WTC11 (cell line): ENCODE results near the gene SUPT16H.

Experiments
- ATF2 ChIP-seq: sonication (generic); formaldehyde crosslinking; IDR thresholded peaks from 2 replicates; pipeline ENCODE4 v1.8.1; 2022; ENCODE audit warnings: low read depth, missing genetic modification reagents, borderline replicate concordance
- CTCF ChIP-seq: fragments of 200-600 bp; IDR thresholded peaks from 2 replicates; pipeline ENCODE4 v1.8.0; 2022; ENCODE audit warnings: antibody characterized with exemption
- ELF4 ChIP-seq: sonication (generic); formaldehyde crosslinking; IDR thresholded peaks from 2 replicates; pipeline ENCODE4 v1.8.1; 2022; ENCODE audit warnings: low read depth, mild to moderate bottlenecking, moderate library complexity, missing genetic modification reagents
- ERG ChIP-seq: fragments of 250-450 bp; sonication (Bioruptor Pico); IDR thresholded peaks from 2 replicates; pipeline ENCODE4 v1.8.0; 2021; ENCODE audit warnings: mild to moderate bottlenecking
- ESRRA ChIP-seq: sonication (generic); formaldehyde crosslinking; IDR thresholded peaks from 2 replicates; pipeline ENCODE4 v1.8.1; 2022; ENCODE audit warnings: mild to moderate bottlenecking, missing genetic modification reagents, borderline replicate concordance
- FOXP1 ChIP-seq: sonication (generic); formaldehyde crosslinking; IDR thresholded peaks from 2 replicates; pipeline ENCODE4 v1.8.0; 2022; ENCODE audit warnings: missing genetic modification reagents, mild to moderate bottlenecking, moderate library complexity, borderline replicate concordance
- FOXP4 ChIP-seq: sonication (generic); formaldehyde crosslinking; IDR thresholded peaks from 2 replicates; pipeline ENCODE4 v1.8.0; 2022; ENCODE audit warnings: mild to moderate bottlenecking, missing genetic modification reagents
- JUN ChIP-seq: sonication (generic); formaldehyde crosslinking; IDR thresholded peaks from 2 replicates; pipeline ENCODE4 v1.8.0; 2023; ENCODE audit warnings: mild to moderate bottlenecking, missing genetic modification reagents
- TEAD1 ChIP-seq: sonication (generic); formaldehyde crosslinking; IDR thresholded peaks from 2 replicates; pipeline ENCODE4 v1.8.0; 2022; ENCODE audit warnings: mild to moderate bottlenecking, missing genetic modification reagents
- TF ChIP-seq, protein P1 (sequence below): sonication (generic); formaldehyde crosslinking; IDR thresholded peaks from 2 replicates; pipeline ENCODE4 v1.8.0; 2022; ENCODE audit warnings: mild to moderate bottlenecking, missing genetic modification reagents
- TF ChIP-seq, protein P2 (sequence below): sonication (generic); formaldehyde crosslinking; IDR thresholded peaks from 2 replicates; pipeline ENCODE4 v1.8.0; 2022; ENCODE audit warnings: mild to moderate bottlenecking, missing genetic modification reagents

- no peak for TF ChIP-seq JUN (CRISPR knock-in tag)
- no peak for TF ChIP-seq CTCF
- TF ChIP-seq ERG (CRISPR knock-in tag), result no peak
- TF ChIP-seq, protein P1, sequence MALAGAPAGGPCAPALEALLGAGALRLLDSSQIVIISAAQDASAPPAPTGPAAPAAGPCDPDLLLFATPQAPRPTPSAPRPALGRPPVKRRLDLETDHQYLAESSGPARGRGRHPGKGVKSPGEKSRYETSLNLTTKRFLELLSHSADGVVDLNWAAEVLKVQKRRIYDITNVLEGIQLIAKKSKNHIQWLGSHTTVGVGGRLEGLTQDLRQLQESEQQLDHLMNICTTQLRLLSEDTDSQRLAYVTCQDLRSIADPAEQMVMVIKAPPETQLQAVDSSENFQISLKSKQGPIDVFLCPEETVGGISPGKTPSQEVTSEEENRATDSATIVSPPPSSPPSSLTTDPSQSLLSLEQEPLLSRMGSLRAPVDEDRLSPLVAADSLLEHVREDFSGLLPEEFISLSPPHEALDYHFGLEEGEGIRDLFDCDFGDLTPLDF (CRISPR knock-in tag), result no peak
- no peak for TF ChIP-seq FOXP1 (CRISPR knock-in tag)
- no peak for TF ChIP-seq ELF4 (CRISPR knock-in tag)
- TF ChIP-seq ESRRA (CRISPR knock-in tag), result no peak
- no peak for TF ChIP-seq FOXP4
- no peak for TF ChIP-seq ATF2 (CRISPR knock-in tag)
- no peak for TF ChIP-seq TEAD1
- TF ChIP-seq, protein P2, sequence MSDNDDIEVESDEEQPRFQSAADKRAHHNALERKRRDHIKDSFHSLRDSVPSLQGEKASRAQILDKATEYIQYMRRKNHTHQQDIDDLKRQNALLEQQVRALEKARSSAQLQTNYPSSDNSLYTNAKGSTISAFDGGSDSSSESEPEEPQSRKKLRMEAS (CRISPR knock-in tag), result no peak
These were observed 73.9 kb downstream of the SUPT16H start for GRCh38 chr14:21309956-21310355.
